BJ (cell line): Measurements from ENCODE around the gene NLRP14. TPM values are rescaled to one million over a fixed set of nuclear protein-coding genes. Genes with fewer than 3 reads are reported as not detected.

Experiments
- CTCF ChIA-PET: fragments of 350-600 bp; formaldehyde crosslinking; extraction: SDS; loops from one replicate; lab custom pipeline; 2021; ENCODE audit warnings: antibody characterized with exemption, inconsistent platforms; lab: Yijun Ruan, JAX
- POLR2A ChIA-PET: fragments of 300-600 bp; sonication (Branson Sonifier 250); formaldehyde crosslinking; extraction: SDS; loops from one replicate; lab custom pipeline; 2021; ENCODE audit warnings: antibody characterized with exemption; lab: Charles Lee
- DNase-seq: peaks from one replicate; pipeline ENCODE4 v3.0.0-alpha.2; 2011; ENCODE audit warnings: low read depth
- H3K27me3 ChIP-seq: 2 replicates; pipeline ENCODE4 v1.6.0; 2011; ENCODE audit warnings: low read length; ENCODE audit not compliant: control insufficient read depth, insufficient read depth
- H3K36me3 ChIP-seq: 2 replicates; pipeline ENCODE4 v1.5.1; 2011; ENCODE audit warnings: low read length; ENCODE audit not compliant: control insufficient read depth, insufficient read depth
- H3K4me3 ChIP-seq: 2 replicates; pipeline ENCODE4 v1.5.1; 2011; ENCODE audit warnings: low read depth, mild to moderate bottlenecking, control low read depth, low read length
- CTCF ChIP-seq: IDR thresholded peaks from 2 replicates; pipeline ENCODE4 v1.5.1; 2011; ENCODE audit warnings: low read depth, mild to moderate bottlenecking, control low read depth, inconsistent platforms, low read length, moderate library complexity; ENCODE audit not compliant: insufficient read depth
- polyA minus RNA-seq: library from RNA; depleted of rRNA, polyadenylated mRNA; stranded (reverse); fragments of >200 nt; gene quantifications from 2 replicates; pipeline ENCODE4 v1.2.3, GENCODE V29; 2011; rRNA and poly(A)+ RNA removed
- polyA plus RNA-seq: library from polyadenylated mRNA; depleted of rRNA; stranded (reverse); fragments of >200 nt; gene quantifications from 2 replicates; pipeline ENCODE4 v1.2.3, GENCODE V29; 2011; rRNA removed

The NLRP14 gene
- 0.01 and 0.04 TPM in 2 replicates for polyA plus RNA-seq
- polyA minus RNA-seq, result 0.05 and 0.15 TPM in 2 replicates

- Histone ChIP-seq H3K27me3 (no peaks in the 10 kb centered on the region), H3K36me3 (no peaks in the 10 kb centered on the region), H3K4me3 (peak within 1 kb of the TSS; percentile 56)
- CTCF ChIA-PET, result interaction anchor here (0.8 to 2.7 kb wide), 6 partner anchors 14 to 210 kb away, joined by 3 to 10 read pairs (median 3); no protein-coding TSS in a partner anchor
- POLR2A ChIA-PET, result interaction anchor here (0.6 kb wide), 1 partner anchor 285 kb away, joined by 4 read pairs; no protein-coding TSS in a partner anchor
- DNase-seq, result peak; percentile 70
- no peak for TF ChIP-seq CTCF
These were observed at the start of gene NLRP14, which contains the start of gene ZNF214 for GRCh38 chr11:7020183-7020917. TSS of gene NLRP14 (plus strand) at chr11:7020479. CDS start at chr11:7038587, 18,108 bp downstream. TSS of gene ZNF214 (minus strand) at chr11:7020346. CDS start at chr11:7002835, 17,511 bp downstream.

- H3K4me3 ChIP-seq, result no peak overlapping the region
- no peak for TF ChIP-seq CTCF
- ChIA-PET POLR2A (no interaction called here), CTCF (interaction anchor here (0.5 kb wide), 1 partner anchor 1905 kb away, joined by 3 read pairs; no protein-coding TSS in a partner anchor)
- H3K27me3 ChIP-seq, result no peaks in the 10 kb centered on the region
- DNase-seq, result peak; percentile 43
- no peaks in the 10 kb centered on the region for H3K36me3 ChIP-seq
These were observed 40.9 kb upstream of the NLRP14 start for GRCh38 chr11:6979365-6979764.

GRCh38 chr11:6986487-6986886, 33.8 kb upstream of the NLRP14 start:
- TF ChIP-seq CTCF, result no peak
- DNase-seq, result no peak
- CTCF ChIA-PET, result no interaction called here
- Histone ChIP-seq H3K27me3 (no peaks in the 10 kb centered on the region), H3K4me3 (no peak overlapping the region), H3K36me3 (no peaks in the 10 kb centered on the region)
- POLR2A ChIA-PET, result no interaction called here

GRCh38 chr11:6988506-6988905, 31.8 kb upstream of the NLRP14 start:
- no peak overlapping the region for H3K4me3 ChIP-seq
- no peak for DNase-seq
- no peak for TF ChIP-seq CTCF
- no peaks in the 10 kb centered on the region for H3K27me3 ChIP-seq
- ChIA-PET POLR2A (interaction anchor here (0.6 kb wide), 1 partner anchor 20 kb away, joined by 4 read pairs; no protein-coding TSS in a partner anchor), CTCF (interaction anchor here (0.7 to 1.4 kb wide), 2 partner anchors 12 to 32 kb away, joined by 3 read pairs; partner anchors contain the start of genes NLRP14 and ZNF214)
- H3K36me3 ChIP-seq, result no peaks in the 10 kb centered on the region

- Histone ChIP-seq H3K27me3 (no peaks in the 10 kb centered on the region), H3K4me3 (no peak overlapping the region), H3K36me3 (no peaks in the 10 kb centered on the region)
- no peak for TF ChIP-seq CTCF
- DNase-seq, result no peak
- POLR2A ChIA-PET, result no interaction called here
- CTCF ChIA-PET, result interaction anchor here (1.4 kb wide), 1 partner anchor 65 kb away, joined by 5 read pairs; the partner anchor contains the start of gene ZNF215
These were observed 29.1 kb upstream of the NLRP14 start for GRCh38 chr11:6991227-6991626.
